OCI-LY7 (cell line): ENCODE data around the gene ZDHHC14.

Source experiments
- CTCF ChIP-seq: fragments of 200-600 bp; sonication (generic); conservative IDR thresholded peaks from 2 replicates; pipeline ENCODE4 v1.5.1; 2014; ENCODE audit warnings: mild to moderate bottlenecking, antibody characterized with exemption, low read length, moderate library complexity, mixed read lengths
- EZH2phosphoT487 ChIP-seq: fragments of 200-600 bp; sonication (generic); IDR thresholded peaks from 2 replicates; pipeline ENCODE4 v1.6.1; 2018; ENCODE audit warnings: low read depth, borderline replicate concordance, mild to moderate bottlenecking, mixed run types, antibody characterized with exemption, low read length, moderate library complexity, mixed read lengths

- TF ChIP-seq CTCF (no peak), EZH2phosphoT487 (no peak)
Measured at GRCh38 chr6:157600807-157601206, 219.8 kb downstream of the ZDHHC14 start.
